ENCODE measurements around the gene TMEM258.

Gene TMEM258

DNA sequence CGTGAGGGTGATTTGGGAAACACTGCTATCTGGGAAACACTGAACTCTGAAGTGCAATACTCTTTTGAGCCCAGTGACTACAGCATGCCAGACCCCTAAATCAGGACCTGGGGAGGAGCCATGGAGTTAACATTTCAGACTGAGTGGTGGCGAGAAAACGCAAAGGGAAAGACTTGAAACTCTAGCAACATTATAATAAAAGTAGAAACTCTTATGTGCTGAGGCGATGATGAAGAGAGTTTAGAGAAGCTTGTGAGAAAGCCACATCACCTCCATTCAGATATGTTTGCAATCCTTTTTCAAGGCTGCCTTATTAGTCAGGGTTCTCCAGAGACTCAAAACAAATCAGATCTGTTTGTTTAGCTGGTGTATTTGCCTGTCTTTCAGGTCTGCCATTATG, 2.2 kb upstream of the TMEM258 start:
- no peak for DNase-seq

DNA sequence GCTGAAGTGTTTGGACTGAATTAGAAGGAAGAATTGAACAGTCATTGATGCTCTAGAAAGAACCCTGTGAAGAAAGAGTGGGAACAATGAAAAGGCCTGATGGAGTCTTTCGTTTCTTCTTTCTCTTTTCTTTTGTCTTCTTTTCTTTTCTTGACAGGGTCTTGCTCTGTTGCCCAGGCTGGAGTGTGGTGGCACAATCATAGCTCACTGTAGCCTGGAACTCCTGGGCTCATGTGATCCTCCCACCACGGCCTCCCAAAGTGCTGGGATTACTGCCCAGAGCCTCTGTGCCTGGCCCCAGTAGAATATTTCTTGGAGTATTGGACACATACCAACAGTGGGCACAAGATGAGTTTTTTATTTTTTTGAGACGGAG, 1.4 kb upstream of the TMEM258 start:
- no peak for DNase-seq

DNA sequence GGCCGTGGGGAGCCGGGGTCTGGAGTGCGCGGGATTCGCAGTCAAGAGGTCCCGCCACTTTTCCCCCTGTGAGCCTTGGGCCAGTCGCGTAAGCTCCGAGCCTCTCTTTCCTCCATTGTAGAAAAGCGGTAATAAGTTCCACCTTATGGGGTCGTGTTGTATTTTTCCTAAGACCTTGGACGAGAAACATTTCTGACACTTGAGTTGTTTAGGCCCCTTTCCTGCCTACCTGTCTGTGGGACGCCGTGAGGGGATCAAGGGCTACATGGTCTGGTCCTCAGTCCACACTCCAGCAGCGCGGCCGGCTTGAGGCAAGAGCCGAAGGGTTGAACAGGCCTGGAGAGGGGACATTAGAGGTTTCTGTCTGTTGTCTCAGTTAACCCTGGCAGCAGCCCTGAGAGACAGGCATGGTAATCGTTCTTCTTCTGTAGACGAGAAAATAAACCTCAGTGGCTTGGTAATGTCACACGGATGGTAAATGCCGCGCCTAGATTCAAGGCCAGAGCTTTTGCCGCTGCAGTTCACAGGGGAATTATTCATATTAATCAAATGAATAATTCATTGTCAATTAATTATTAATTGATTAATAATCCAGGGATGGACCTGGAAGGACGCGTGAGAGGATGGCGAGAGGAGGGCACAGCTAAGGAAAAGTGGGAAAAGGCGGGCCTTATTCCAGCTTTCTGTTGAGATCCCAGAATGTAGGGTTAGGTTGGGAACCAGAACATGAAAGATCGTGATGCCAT, 857 bp upstream of the TMEM258 start:
- no peak for DNase-seq

- peak; percentile 59 for DNase-seq
Measured at GRCh38 chr11:61791737-61792309, 576 bp downstream of the TMEM258 start.

DNA sequence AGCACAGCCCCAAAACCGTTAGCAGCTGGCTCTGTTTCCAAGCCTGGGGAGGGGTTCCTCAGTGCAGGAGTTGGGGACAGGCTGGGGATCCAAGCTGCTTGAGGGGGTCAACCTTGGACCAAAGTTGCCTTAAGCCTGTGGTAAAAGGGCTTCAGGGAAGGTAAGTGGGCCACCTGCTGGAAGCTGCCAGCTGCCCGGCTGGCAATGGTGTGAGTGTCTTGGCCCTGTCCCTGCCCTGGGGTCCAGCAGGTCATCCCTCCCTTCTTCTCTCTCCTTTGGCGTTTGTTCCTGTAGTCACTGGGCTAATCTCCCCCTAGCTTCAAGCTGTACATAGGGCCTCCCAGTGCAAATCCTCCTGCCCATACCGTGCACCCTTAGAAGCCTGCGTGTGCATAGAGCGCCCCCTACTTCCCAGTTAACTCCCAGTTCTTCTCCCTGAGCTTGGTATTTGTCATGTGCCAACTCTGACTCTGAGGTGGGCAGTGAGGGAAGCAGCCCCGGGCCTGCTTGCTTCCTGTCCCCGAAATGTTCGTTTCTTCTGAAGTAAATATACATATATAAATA, 4.4 kb downstream of the TMEM258 start:
- DNase-seq: no peak

DNA sequence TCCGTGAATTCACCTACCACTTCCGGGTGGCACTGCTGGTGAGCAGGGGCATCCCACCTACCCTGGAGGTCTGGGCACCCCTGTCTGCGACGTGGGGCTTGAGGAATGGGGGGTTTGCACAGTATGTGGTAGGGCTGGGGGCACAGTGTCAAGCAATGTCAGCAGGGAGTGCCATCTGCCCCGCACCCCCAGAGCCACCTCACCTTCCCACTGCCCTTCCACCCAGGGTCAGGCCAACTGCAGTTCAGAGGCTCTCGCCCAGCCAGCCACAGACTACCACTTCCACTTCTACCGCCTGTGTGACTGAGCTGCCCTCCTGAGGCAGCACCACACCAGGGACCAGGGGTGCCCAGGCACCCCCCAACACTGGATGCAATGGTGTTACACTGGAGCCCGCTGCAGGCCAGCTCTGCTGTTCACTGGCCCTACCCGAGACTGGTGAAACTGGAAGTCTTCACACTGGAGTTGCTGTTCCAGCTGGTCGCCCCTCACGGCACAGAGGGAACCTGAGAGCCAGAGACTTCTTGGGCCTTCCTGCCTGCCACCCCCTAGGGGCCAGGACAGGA, 6.5 kb downstream of the TMEM258 start:
- DNase-seq: no peak

DNA sequence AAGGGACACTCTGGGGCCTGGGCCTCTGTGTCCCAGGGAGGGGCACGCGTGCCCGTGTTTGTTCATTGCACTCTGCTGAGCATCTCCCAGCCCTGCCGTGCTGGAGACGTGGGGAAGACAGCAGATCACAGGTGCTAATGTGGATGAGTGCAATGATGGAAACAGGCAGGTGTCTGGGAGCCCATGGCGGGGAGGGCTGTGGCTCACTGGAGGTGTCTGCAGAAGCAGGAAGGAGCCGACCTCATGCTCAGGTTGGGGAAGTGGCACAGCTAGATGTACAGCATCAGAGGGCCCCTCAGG, 7.9 kb downstream of the TMEM258 start:
- no peak for DNase-seq

DNA sequence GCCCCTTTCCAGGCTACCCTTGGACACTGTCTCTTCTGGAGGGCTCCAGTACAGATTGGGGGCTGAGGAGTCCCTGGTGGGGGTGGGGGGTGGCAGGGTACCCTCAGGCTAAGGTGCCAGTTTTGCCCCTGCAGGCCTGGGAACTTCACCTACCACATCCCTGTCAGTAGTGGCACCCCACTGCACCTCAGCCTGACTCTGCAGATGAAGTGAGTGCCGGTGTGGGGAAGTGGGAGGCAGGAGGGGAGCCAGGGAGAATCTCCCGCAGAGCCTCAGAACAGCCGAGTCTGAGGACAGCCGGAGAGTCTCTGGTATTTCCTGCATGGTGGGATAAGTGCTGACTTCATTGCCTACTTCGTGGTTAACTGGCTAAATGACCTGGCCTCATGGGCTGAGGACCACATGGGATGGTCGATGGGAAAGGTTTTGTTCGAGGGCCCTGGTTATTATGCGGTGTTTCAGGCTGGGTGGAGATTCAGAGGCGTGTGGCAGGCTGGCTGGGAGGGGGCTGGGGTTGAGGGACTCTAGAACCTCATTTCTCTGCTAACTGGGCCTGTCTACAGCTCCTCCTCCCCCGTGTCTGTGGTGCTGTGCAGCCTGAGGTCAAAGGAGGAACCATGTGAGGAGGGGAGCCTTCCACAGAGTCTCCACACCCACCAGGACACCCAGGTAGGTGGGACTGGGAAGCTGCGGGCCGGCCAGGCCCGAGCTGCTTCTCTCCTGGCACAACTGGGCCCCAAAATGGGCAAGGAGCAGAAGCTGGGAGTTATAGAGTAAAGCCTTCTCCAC, 8.5 kb downstream of the TMEM258 start:
- no peak for DNase-seq

DNA sequence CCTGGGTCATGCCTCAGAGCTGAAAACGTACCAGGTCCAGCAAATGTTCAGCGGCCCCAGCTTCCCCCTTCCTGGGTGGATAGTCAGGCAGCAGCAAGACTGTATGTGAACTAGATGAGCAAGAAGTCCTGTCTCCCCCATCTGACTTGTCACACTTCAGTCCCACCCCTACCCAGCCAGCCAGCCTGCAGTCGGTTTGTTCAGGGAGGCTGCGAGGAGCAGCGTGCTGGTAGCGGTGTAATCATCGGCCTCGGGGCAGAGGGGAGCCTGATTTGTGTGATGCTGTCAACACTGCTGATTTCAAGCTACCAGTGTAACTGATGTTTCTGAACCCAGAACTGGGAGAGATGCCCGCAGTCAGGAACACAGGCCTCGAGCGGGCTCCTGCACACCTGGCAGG, 9.6 kb downstream of the TMEM258 start:
- DNase-seq: no peak

DNA sequence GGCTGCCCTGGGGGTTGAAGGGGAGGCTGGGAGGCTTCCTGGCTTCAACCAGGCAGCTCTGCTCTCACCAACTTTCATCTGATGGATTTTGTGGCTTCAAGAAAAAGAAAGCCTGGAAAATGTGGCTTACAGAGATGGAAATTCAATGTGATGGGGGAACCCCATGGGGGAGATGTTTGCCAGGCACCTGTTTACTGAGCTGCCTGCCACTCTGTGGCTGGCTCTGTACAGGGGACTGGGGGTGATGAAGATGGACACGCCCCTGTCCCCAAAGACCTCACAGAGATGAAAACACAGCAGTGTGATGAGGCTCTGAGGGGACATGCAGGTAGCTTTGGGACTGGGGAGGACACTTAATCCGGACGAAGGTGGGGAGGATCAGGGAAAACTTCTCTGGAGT, 10.1 kb downstream of the TMEM258 start:
- DNase-seq: no peak

DNA sequence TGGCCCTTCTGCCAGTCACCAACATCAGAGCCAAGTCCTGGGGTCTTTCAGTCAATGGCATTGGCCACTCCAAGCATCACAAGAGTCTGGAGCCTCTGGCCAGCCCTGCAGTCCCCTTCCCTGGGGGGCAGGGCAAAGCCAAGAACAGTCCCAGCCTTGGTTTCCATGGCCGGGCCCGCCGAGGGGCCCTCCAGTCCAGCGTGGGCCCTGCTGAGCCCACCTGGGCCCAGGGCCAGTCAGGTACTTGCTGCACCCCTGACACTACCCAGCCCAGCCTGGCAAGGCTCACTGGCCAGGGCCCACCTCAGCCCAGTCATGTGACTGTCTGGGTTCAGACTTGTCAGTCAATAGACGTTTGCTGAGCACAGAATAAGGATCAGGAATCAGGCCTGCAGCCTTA, 10.8 kb downstream of the TMEM258 start:
- DNase-seq: no peak

- DNase-seq: no peak
Measured at GRCh38 chr11:61780581-61781162, 11.7 kb downstream of the TMEM258 start.

DNA sequence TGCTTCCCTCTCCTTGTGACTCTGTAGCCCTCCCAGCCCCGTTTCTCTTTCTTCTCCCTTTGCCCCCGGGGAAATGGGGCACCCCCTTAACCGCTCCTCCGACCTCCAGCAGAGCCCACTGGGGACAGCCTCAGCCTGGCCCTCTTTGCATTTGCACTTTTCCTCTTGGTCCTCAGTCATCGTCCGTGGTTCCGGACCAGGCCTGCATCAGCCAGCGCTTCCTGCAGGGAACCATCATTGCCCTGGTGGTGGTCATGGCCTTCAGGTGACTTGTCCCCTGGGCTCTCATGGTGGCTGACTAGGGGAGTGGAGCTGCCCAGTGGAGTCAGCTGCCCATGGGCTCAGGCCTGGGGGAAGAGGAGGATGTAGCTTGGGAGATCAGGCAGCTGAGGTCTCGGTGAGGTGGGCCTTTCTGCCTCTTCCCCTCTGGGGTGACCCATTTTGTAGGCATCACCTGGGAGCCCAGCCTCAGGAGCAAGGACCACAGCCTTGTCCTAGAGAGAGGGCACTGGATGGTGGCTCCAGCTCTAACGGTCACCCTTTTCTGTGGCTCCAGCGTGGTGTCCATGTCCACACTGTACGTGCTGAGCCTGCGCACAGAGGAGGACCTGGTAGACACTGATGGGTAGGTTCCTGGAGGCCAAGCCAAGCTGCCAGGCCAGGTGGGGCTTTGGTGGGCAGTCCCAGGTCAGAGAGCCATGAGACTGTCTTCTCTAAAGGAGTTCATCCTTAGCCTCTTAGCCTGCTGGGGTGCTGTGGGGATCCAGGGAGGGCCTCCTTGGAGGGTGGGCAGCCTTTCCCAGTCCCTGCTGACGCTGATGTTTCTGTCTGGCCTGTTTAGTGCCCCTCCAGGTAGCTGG, 12.5 kb downstream of the TMEM258 start:
- DNase-seq: no peak

- DNase-seq: no peak
Measured at GRCh38 chr11:61778920-61779650, 13.3 kb downstream of the TMEM258 start.

DNA sequence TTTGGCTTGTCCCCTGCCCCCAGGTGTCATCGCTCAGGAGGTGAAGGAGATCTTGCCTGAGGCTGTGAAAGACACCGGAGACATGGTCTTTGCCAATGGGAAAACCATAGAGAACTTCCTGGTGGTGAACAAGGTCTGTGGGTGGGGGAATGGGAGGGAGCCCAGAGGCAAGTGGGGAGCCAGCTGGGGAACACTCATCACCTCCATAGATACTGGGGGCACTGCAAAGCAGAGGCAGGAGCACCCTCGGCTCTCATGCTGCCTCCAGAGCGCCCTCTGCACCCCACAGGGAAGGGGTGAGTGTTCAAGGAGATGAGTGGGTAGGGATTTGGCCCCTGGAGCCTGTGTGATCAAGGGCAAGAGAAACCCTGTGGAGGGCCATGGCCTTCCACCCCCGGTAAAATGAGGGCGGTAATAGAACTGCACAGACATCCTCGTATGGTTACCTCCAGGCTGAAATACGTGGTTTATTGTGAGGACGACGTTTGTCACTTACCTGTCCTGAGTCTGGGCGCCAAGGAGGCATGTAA, 14.0 kb downstream of the TMEM258 start:
- no peak for DNase-seq

DNA sequence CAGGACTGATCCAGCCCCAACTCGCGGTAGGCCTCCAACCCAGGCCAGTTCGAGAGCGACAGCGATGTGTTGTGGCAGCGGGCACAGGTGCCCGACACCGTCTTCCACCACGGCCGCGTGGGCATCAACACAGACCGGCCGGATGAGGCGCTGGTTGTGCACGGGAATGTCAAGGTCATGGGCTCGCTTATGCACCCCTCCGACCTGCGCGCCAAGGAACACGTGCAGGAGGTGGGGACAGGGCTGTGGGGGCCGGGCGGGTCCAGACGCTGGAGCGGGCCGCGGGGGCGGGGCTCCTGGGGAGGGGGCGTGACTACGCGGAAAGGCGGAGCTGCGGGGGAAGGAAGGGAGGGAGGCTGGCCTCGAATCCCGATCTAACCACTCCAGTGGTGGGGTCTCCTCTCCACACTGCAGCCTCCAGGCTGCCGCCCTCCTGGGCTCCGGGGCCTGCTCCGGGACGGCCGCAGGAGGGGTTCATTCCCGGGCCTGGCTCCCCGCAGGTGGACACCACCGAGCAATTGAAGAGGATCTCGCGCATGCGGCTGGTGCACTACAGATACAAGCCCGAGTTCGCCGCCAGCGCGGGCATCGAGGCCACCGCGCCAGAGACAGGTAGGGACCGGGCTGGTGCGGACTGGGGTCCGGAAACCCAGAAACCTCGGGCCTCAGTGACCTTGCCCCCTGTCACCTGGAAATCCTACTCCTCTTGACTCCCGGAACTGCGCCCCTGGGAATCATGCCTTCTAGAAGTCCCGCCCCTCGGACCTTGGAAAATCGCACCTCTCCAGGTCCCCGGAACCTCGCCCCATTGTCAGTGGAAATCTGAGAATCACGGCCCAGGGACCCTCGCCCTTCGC, 14.9 kb downstream of the TMEM258 start:
- peak; percentile 74 for DNase-seq

DNA sequence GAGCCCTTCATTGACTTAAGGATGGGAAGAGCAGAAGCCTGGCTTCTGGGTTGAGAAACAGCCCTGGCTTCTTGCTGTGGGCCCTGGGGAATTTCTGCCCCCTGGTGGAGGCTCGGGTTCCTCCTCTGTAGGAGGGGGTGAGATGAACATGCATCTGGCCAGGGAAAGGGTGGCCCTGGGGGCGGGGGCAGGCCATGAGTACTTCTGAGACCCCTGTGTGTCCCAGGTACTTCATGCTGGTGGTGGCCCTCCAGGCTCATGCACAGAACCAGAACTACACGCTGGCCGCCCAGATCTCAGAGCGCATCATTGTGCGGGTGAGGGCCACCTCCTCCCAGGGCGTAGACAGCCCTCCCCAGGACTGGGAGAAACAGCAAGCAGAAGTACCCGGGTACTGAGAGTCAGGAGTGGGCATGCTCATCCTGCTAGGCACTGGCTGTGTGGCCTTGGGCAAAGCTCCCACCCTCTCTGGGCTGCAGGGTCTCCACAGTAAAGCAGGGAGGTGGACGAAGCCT, 15.8 kb downstream of the TMEM258 start:
- peak; percentile 76 for DNase-seq

GRCh38 chr11:61775606-61776554, 16.5 kb downstream of the TMEM258 start:
- no peak for DNase-seq

GRCh38 chr11:61775106-61775505, 17.3 kb downstream of the TMEM258 start:
- DNase-seq: no peak
